WTC11 (cell line): ENCODE results near the gene PRKCG. TPM values are rescaled to one million over a fixed set of nuclear protein-coding genes. Genes with fewer than 3 reads are reported as not detected.

ENCODE experiments used
- ATF1 ChIP-seq: sonication (generic); formaldehyde crosslinking; IDR thresholded peaks from 2 replicates; pipeline ENCODE4 v1.8.1; 2023; ENCODE audit warnings: mild to moderate bottlenecking, moderate library complexity, missing genetic modification reagents
- CREB1 ChIP-seq: sonication (generic); formaldehyde crosslinking; IDR thresholded peaks from 2 replicates; pipeline ENCODE4 v1.8.0; 2023; ENCODE audit warnings: mild to moderate bottlenecking, missing genetic modification reagents
- CREM ChIP-seq: sonication (generic); formaldehyde crosslinking; IDR thresholded peaks from 2 replicates; pipeline ENCODE4 v1.8.1; 2022; ENCODE audit warnings: mild to moderate bottlenecking, missing genetic modification reagents, moderate library complexity
- ELF4 ChIP-seq: sonication (generic); formaldehyde crosslinking; IDR thresholded peaks from 2 replicates; pipeline ENCODE4 v1.8.1; 2022; ENCODE audit warnings: low read depth, mild to moderate bottlenecking, moderate library complexity, missing genetic modification reagents
- MYBL2 ChIP-seq: sonication (generic); formaldehyde crosslinking; IDR thresholded peaks from 2 replicates; pipeline ENCODE4 v1.8.1; 2023; ENCODE audit warnings: mild to moderate bottlenecking, moderate library complexity, missing genetic modification reagents
- NFYB ChIP-seq: sonication (generic); formaldehyde crosslinking; conservative IDR thresholded peaks from 2 replicates; pipeline ENCODE4 v1.8.0; 2022; ENCODE audit warnings: low read depth, missing genetic modification reagents
- PRRX2 ChIP-seq: fragments of 250-450 bp; sonication (Bioruptor Pico); IDR thresholded peaks from 2 replicates; pipeline ENCODE4 v1.8.0; 2021; ENCODE audit warnings: mild to moderate bottlenecking
- SMAD4 ChIP-seq: sonication (generic); formaldehyde crosslinking; IDR thresholded peaks from 2 replicates; pipeline ENCODE4 v1.8.0; 2022; ENCODE audit warnings: mild to moderate bottlenecking, missing genetic modification reagents
- TCF7 ChIP-seq: sonication (generic); formaldehyde crosslinking; IDR thresholded peaks from 2 replicates; pipeline ENCODE4 v1.8.0; 2022; ENCODE audit warnings: mild to moderate bottlenecking, low read depth, missing genetic modification reagents, moderate library complexity
- ZBTB21 ChIP-seq: sonication (generic); formaldehyde crosslinking; IDR thresholded peaks from 2 replicates; pipeline ENCODE4 v1.8.1; 2023; ENCODE audit warnings: mild to moderate bottlenecking, missing genetic modification reagents, borderline replicate concordance
- ZNF138 ChIP-seq: sonication (generic); formaldehyde crosslinking; conservative IDR thresholded peaks from 2 replicates; pipeline ENCODE4 v1.8.1; 2022; ENCODE audit warnings: mild to moderate bottlenecking, moderate library complexity, missing genetic modification reagents
- ZNF232 ChIP-seq: sonication (generic); formaldehyde crosslinking; IDR thresholded peaks from 2 replicates; pipeline ENCODE4 v1.8.0; 2022; ENCODE audit warnings: mild to moderate bottlenecking, missing genetic modification reagents
- ZNF317 ChIP-seq: sonication (generic); formaldehyde crosslinking; IDR thresholded peaks from 2 replicates; pipeline ENCODE4 v1.8.1; 2023; ENCODE audit warnings: low read depth, mild to moderate bottlenecking, moderate library complexity, missing genetic modification reagents, borderline replicate concordance
- ZNF425 ChIP-seq: fragments of 250-450 bp; sonication (Bioruptor Pico); conservative IDR thresholded peaks from 2 replicates; pipeline ENCODE4 v1.9.0; 2021; ENCODE audit warnings: mild to moderate bottlenecking
- ZSCAN18 ChIP-seq: fragments of 250-450 bp; sonication (Bioruptor Pico); IDR thresholded peaks from 2 replicates; pipeline ENCODE4 v2.1.2; 2022; ENCODE audit warnings: mild to moderate bottlenecking, moderate library complexity
- total RNA-seq: library from RNA; stranded (reverse); gene quantifications from 3 replicates; pipeline ENCODE4 v1.2.3, GENCODE V29; 2021
- TF ChIP-seq, protein P1 (sequence below): sonication (generic); formaldehyde crosslinking; IDR thresholded peaks from 2 replicates; pipeline ENCODE4 v1.8.1; 2022; ENCODE audit warnings: low read depth, missing genetic modification reagents, borderline replicate concordance
- TF ChIP-seq, protein P2 (sequence below): sonication (generic); formaldehyde crosslinking; IDR thresholded peaks from 2 replicates; pipeline ENCODE4 v1.8.0; 2022; ENCODE audit warnings: mild to moderate bottlenecking, missing genetic modification reagents
- TF ChIP-seq, protein P3 (sequence below): sonication (generic); formaldehyde crosslinking; IDR thresholded peaks from 2 replicates; pipeline ENCODE4 v1.8.1; 2023; ENCODE audit warnings: mild to moderate bottlenecking, missing genetic modification reagents
- TF ChIP-seq, protein P4 (sequence below): sonication (generic); formaldehyde crosslinking; IDR thresholded peaks from 2 replicates; pipeline ENCODE4 v1.8.1; 2023; ENCODE audit warnings: mild to moderate bottlenecking, missing genetic modification reagents, borderline replicate concordance
- TF ChIP-seq, protein P5 (sequence below): fragments of 250-450 bp; sonication (Bioruptor Pico); IDR thresholded peaks from 2 replicates; pipeline ENCODE4 v1.9.0; 2021; ENCODE audit warnings: mild to moderate bottlenecking
- TF ChIP-seq, protein P6 (sequence below): sonication (generic); formaldehyde crosslinking; IDR thresholded peaks from 2 replicates; pipeline ENCODE4 v1.8.0; 2022; ENCODE audit warnings: mild to moderate bottlenecking, missing genetic modification reagents

The PRKCG gene
- total RNA-seq, 1 experiment from 2014 or later: 23.0 TPM

DNA sequence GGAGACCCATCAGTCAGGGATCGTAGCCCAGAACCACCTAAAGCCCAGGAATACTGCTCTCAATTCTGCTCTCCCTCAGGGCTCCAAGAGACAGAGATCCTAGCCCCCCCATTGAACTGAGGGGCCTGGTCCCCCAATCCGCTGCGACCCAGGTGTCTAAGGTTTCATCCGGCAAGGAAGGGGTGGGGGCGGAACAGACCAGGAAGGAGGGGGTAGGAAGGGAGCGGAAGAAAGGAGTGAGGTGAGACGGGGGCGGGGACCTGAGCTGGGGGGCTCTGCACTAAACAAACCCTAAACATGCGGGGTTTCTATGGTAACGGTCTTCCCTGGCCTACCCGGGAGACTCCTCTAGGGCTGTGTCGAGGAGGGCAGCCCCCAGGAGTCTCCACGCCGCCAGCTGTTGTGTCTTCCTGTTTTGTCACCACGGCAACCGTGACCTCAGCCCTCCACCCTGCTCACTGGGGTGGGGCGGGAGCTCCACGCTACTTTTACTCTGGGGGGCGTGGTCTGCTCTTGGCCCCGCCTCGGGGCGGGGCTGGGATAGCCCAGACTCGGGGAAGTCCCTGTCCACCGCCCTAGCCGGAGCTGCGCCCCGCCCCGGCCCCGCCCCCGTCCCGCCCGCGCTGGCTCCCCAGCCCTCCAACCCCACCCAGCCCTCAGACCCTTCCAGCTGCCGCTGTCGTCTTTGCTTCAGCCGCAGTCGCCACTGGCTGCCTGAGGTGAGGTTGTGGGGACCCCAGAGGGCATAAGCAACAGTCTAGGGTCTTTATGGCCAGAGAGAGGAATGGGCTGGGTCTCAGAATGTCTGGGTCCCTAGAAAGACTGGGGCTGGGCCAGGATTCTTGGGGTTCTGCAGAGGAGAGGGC is 14.5 kb upstream of the PRKCG start, which contains the start of gene MYADM (continued):
- TF ChIP-seq ZSCAN18 (no peak), ATF1 (CRISPR knock-in tag) (no peak), NFYB (CRISPR knock-in tag) (no peak), ZNF317 (CRISPR knock-in tag) (no peak), PRRX2 (CRISPR knock-in tag) (no peak), TCF7 (CRISPR knock-in tag) (no peak), CREB1 (CRISPR knock-in tag) (no peak), ELF4 (CRISPR knock-in tag) (no peak), MYBL2 (no peak), ZNF425 (CRISPR knock-in tag) (no peak), ZNF232 (CRISPR knock-in tag) (0 out of 2 replicates have a peak, but pooled peaks have one; percentile 20), ZBTB21 (CRISPR knock-in tag) (no peak), ZNF138 (CRISPR knock-in tag) (no peak), CREM (no peak), SMAD4 (CRISPR knock-in tag) (no peak)
- TF ChIP-seq, protein P1, sequence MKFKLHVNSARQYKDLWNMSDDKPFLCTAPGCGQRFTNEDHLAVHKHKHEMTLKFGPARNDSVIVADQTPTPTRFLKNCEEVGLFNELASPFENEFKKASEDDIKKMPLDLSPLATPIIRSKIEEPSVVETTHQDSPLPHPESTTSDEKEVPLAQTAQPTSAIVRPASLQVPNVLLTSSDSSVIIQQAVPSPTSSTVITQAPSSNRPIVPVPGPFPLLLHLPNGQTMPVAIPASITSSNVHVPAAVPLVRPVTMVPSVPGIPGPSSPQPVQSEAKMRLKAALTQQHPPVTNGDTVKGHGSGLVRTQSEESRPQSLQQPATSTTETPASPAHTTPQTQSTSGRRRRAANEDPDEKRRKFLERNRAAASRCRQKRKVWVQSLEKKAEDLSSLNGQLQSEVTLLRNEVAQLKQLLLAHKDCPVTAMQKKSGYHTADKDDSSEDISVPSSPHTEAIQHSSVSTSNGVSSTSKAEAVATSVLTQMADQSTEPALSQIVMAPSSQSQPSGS (CRISPR knock-in tag): no peak
- TF ChIP-seq, protein P2, sequence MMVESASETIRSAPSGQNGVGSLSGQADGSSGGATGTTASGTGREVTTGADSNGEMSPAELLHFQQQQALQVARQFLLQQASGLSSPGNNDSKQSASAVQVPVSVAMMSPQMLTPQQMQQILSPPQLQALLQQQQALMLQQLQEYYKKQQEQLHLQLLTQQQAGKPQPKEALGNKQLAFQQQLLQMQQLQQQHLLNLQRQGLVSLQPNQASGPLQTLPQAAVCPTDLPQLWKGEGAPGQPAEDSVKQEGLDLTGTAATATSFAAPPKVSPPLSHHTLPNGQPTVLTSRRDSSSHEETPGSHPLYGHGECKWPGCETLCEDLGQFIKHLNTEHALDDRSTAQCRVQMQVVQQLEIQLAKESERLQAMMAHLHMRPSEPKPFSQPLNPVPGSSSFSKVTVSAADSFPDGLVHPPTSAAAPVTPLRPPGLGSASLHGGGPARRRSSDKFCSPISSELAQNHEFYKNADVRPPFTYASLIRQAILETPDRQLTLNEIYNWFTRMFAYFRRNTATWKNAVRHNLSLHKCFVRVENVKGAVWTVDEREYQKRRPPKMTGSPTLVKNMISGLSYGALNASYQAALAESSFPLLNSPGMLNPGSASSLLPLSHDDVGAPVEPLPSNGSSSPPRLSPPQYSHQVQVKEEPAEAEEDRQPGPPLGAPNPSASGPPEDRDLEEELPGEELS: peak; percentile 38; the same call in 1 of the 2 replicates
- TF ChIP-seq, protein P3, sequence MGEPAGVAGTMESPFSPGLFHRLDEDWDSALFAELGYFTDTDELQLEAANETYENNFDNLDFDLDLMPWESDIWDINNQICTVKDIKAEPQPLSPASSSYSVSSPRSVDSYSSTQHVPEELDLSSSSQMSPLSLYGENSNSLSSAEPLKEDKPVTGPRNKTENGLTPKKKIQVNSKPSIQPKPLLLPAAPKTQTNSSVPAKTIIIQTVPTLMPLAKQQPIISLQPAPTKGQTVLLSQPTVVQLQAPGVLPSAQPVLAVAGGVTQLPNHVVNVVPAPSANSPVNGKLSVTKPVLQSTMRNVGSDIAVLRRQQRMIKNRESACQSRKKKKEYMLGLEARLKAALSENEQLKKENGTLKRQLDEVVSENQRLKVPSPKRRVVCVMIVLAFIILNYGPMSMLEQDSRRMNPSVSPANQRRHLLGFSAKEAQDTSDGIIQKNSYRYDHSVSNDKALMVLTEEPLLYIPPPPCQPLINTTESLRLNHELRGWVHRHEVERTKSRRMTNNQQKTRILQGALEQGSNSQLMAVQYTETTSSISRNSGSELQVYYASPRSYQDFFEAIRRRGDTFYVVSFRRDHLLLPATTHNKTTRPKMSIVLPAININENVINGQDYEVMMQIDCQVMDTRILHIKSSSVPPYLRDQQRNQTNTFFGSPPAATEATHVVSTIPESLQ (CRISPR knock-in tag): no peak
- TF ChIP-seq, protein P4, sequence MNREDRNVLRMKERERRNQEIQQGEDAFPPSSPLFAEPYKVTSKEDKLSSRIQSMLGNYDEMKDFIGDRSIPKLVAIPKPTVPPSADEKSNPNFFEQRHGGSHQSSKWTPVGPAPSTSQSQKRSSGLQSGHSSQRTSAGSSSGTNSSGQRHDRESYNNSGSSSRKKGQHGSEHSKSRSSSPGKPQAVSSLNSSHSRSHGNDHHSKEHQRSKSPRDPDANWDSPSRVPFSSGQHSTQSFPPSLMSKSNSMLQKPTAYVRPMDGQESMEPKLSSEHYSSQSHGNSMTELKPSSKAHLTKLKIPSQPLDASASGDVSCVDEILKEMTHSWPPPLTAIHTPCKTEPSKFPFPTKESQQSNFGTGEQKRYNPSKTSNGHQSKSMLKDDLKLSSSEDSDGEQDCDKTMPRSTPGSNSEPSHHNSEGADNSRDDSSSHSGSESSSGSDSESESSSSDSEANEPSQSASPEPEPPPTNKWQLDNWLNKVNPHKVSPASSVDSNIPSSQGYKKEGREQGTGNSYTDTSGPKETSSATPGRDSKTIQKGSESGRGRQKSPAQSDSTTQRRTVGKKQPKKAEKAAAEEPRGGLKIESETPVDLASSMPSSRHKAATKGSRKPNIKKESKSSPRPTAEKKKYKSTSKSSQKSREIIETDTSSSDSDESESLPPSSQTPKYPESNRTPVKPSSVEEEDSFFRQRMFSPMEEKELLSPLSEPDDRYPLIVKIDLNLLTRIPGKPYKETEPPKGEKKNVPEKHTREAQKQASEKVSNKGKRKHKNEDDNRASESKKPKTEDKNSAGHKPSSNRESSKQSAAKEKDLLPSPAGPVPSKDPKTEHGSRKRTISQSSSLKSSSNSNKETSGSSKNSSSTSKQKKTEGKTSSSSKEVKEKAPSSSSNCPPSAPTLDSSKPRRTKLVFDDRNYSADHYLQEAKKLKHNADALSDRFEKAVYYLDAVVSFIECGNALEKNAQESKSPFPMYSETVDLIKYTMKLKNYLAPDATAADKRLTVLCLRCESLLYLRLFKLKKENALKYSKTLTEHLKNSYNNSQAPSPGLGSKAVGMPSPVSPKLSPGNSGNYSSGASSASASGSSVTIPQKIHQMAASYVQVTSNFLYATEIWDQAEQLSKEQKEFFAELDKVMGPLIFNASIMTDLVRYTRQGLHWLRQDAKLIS: no peak
- TF ChIP-seq, protein P5, sequence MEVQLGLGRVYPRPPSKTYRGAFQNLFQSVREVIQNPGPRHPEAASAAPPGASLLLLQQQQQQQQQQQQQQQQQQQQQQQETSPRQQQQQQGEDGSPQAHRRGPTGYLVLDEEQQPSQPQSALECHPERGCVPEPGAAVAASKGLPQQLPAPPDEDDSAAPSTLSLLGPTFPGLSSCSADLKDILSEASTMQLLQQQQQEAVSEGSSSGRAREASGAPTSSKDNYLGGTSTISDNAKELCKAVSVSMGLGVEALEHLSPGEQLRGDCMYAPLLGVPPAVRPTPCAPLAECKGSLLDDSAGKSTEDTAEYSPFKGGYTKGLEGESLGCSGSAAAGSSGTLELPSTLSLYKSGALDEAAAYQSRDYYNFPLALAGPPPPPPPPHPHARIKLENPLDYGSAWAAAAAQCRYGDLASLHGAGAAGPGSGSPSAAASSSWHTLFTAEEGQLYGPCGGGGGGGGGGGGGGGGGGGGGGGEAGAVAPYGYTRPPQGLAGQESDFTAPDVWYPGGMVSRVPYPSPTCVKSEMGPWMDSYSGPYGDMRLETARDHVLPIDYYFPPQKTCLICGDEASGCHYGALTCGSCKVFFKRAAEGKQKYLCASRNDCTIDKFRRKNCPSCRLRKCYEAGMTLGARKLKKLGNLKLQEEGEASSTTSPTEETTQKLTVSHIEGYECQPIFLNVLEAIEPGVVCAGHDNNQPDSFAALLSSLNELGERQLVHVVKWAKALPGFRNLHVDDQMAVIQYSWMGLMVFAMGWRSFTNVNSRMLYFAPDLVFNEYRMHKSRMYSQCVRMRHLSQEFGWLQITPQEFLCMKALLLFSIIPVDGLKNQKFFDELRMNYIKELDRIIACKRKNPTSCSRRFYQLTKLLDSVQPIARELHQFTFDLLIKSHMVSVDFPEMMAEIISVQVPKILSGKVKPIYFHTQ: no peak
- TF ChIP-seq, protein P6, sequence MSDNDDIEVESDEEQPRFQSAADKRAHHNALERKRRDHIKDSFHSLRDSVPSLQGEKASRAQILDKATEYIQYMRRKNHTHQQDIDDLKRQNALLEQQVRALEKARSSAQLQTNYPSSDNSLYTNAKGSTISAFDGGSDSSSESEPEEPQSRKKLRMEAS (CRISPR knock-in tag): peak; percentile 41; the same call in 1 of the 2 replicates
